ENCODE measurements around the gene IL1RAPL1.

DNA sequence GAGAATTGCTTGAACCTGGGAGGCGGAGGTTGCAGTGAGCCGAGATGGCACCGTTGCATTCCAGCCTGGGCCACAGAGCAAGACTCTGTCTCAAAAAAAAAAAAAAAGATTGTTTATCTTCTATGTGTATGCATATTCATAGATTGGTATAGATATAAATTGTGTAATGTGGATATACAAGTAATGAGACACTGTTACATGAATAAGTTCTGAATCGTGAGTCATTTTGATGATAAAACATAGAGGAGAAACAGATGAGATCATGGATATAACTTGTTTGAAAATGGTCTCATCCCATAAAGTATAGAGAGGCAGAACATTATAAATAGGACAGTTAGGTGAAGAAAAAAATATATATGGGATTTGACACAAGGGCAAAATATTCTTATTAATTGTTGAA lies 628.0 kb downstream of the IL1RAPL1 start:
- TF ChIP-seq, protein P1, sequence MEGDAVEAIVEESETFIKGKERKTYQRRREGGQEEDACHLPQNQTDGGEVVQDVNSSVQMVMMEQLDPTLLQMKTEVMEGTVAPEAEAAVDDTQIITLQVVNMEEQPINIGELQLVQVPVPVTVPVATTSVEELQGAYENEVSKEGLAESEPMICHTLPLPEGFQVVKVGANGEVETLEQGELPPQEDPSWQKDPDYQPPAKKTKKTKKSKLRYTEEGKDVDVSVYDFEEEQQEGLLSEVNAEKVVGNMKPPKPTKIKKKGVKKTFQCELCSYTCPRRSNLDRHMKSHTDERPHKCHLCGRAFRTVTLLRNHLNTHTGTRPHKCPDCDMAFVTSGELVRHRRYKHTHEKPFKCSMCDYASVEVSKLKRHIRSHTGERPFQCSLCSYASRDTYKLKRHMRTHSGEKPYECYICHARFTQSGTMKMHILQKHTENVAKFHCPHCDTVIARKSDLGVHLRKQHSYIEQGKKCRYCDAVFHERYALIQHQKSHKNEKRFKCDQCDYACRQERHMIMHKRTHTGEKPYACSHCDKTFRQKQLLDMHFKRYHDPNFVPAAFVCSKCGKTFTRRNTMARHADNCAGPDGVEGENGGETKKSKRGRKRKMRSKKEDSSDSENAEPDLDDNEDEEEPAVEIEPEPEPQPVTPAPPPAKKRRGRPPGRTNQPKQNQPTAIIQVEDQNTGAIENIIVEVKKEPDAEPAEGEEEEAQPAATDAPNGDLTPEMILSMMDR (IDR thresholded peaks at IDR 0.05; ENCODE audit: borderline replicate concordance, extremely low read depth, low read length, poor library complexity, severe bottlenecking) = no peak
- no peak for TF ChIP-seq EZH2 (IDR thresholded peaks at IDR 0.05; ENCODE audit: borderline replicate concordance, low read depth, low read length, severe bottlenecking)

Measured in DND-41 (cell line).